22Rv1 (cell line): ENCODE measurements around the gene NCOR2.

Experiments
- CTCF ChIP-seq: fragments of 450-650 bp; IDR thresholded peaks from 2 replicates; pipeline ENCODE4 v1.5.1; 2017; ENCODE audit warnings: mild to moderate bottlenecking
- ZFX ChIP-seq: fragments of 450-650 bp; IDR thresholded peaks from 2 replicates; pipeline ENCODE4 v1.6.1; 2017; ENCODE audit warnings: antibody characterized with exemption, borderline replicate concordance

GRCh38 chr12:124548854-124549378 is 18.5 kb downstream of the NCOR2 start:
- TF ChIP-seq CTCF = no peak
- no peak for TF ChIP-seq ZFX
